CD4-positive, alpha-beta T cell treated with Interleukin-12 subunit alpha and Interleukin-12 subunit beta, for 1 hour (primary cell): Measurements from ENCODE around the gene LGR6.
"Not testable (repeated sequence)": the region's sequence is repeated elsewhere in the genome, so short reads cannot be mapped to it uniquely, and the experiment has no call there.

Experiments used
- DNase-seq: peaks from one replicate; pipeline ENCODE4 v3.0.0-alpha.2; 2020

The LGR6 gene

DNA sequence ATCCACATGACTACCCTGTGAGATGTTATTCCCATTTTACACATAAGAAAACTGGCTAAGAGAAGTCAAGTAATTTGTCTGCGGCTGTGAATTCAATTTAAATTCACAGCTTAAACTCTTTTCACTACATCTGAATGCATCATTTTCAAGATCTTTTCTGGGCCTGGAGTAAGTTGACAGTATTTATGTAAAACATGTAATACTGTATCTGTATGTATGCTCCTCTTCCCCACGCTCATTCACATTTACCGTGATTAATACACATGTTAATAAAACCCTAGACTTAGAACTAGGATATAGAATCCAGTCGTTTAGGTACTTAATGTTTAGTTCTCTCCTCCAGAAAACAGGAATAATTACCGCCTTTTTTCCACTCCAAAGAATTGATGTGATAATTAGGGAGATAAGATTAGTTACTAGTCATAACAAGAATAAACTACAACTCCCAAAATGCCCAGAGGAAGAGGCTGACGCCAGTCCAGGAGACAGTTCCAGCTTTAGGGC is 154.5 kb downstream of the LGR6 start:
- DNase-seq = no peak

DNA sequence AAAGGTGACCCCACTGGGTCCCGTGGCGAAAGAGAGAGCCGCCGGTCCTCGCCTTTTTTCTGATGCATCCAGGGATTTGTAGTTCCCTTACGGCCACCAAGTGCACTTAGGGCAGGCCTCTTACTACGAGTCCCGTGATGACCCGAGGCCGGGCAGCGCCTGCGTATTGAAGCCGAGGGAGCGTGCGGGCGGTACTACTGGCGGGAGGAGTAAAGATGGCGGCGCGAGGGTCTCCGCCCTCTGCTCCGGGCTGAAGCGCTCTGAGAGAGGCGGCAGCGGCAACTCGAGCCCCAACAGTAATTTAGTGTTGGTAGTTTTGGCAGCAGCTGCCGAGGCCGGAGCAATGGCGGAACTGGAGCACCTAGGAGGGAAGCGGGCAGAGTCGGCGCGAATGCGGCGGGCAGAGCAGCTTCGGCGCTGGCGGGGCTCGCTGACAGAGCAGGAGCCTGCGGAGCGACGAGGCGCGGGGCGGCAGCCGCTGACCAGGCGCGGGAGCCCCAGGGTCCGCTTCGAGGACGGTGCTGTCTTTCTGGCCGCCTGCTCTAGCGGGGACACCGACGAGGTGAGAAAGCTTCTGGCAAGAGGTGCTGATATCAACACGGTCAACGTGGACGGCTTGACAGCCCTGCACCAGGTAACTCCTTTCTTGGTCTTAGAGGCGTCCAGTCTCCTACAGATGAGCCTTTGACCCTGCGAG is 155.1 kb downstream of the LGR6 start, which contains the start of gene PPP1R12B:
Gene PPP1R12B, plus strand, starts transcription at position 191 of the 697 bp plus-strand sequence. Its CDS starts 153 bp downstream, at position 344.
- DNase-seq = peak; percentile 96

DNA sequence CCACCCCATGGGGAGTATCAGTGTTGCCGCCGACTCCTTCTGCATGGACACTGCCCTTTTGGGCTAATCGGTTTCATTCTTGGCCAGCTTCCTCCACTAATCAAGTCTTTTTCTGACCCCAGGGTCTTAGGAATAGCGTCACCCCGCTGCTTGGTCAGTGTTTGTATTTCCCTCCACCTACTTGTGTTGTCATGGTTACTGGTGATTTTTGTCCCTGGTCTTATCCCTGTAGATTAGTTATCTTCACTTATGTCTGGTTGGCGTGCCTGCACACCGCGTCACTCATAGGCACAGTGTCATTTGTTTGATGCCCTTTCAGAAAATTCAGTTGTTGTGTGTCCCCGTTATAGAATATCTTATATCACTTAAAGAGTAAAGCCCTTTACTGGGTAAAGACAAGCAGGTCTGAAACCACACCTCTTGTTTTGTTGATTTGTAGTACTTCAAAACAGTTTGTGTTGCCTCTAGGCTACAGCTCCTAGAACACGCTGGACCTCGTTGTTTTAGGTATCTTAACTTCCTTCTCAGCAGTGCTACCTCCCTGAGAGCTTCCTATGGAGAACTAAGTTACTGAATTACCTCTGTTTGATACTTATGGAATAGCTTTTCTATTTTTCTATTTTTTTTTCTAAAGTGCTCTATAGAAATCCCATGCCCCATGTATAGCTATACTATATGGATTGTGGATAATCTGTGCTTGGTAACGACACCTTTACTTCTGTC is 155.8 kb downstream of the LGR6 start:
- peak; percentile 24 for DNase-seq

GRCh38 chr1:202351725-202352124 is 158.1 kb downstream of the LGR6 start:
- no peak for DNase-seq

DNA sequence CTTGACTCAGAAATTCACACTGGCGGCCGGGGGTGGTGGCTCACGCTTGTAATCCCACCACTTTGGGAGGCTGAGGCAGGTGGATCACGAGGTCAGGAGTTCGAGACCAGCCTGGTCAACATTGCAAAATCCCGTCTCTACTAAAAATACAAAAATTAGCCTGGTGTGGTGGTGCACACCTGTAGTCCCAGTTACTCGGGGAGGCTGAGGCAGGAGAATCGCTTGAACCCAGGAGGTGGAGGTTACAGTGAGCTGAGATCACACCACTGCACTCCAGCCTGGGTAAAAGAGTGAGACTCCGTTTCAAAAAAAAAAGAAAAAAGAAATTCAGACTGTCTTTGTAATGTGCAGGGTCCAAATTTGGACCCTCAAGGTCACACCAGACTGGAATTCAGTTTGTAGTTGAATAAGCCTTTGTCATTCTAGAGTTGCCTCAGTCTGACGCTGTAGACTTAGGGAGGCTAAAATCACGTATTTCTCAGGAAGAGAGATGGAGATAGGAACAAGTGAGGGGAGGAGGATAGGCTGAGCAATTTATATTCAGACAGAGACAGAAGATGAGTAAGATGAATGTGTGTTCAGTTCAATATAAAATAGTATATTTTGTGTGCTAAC is 159.1 kb downstream of the LGR6 start:
- DNase-seq = not testable (repeated sequence)

DNA sequence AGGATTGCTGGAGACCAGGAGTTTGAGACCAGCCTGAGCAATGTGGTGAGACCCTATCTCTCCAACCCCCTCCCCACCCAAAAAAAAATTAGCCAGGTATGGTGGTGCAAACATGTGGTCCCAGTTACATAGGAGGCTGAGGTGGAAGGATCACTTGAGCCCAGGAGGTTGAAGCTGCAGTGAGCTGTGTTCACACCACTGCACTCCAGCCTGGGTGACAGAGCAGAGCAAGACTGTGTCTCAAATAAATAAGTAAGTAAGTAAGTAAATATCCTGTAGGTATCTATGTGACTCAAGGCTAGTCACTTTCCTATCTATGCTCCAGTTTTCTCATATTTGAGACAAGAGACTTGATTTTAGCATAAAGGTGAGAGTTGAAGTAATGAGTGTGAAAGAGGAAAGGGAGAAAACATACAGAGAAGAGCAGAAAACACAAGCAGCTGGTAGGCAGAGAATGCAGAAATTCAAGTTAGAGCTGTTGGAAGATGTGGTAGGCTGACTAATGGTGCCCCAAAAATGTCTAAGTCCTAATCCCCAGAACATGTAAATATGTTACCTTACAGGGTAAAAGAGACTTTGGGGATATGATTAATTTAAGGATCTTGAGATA is 162.4 kb downstream of the LGR6 start:
- no peak for DNase-seq

GRCh38 chr1:202357506-202357905 is 163.9 kb downstream of the LGR6 start:
- DNase-seq = no peak

- no peak for DNase-seq
These were observed 167.6 kb downstream of the LGR6 start for GRCh38 chr1:202361224-202361623.

DNA sequence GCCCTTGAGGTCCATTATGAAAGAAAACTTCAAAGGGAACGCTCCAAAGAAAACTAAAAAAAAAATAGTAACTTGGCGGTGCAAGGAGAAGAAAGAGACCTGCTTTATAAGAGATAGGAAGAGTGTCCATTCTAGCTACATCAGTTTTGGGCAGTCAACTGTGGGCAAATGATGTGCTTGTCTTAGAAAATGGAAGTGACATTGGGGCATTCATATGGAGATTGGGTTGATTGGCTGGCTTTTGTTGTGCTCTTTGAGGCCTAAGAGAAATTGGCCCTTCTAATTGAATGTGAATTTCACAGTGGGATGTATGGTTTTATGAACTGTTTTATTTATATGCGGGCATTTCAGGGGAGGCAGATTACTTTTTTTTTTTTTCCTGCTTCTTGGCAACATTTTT is 168.1 kb downstream of the LGR6 start:
- no peak for DNase-seq

DNA sequence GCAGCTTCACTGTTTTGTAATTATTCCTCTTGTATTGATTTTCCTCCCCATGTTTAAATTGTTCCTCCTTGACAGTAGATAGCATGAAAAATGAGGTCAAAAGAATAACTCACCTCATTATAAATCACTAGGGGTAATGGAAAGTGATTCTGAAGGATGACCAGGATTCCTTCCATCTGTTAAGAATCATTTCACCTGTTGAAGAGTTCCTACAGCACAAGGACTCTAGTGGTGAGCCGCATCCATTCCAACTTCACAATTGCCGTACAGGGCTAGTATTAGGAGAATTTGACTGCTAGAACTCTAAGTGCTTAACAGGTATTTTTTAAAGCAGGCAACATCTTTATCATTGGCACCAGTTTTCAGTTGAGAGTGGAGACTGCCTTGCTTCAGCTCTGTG is 168.6 kb downstream of the LGR6 start:
- no peak for DNase-seq

DNA sequence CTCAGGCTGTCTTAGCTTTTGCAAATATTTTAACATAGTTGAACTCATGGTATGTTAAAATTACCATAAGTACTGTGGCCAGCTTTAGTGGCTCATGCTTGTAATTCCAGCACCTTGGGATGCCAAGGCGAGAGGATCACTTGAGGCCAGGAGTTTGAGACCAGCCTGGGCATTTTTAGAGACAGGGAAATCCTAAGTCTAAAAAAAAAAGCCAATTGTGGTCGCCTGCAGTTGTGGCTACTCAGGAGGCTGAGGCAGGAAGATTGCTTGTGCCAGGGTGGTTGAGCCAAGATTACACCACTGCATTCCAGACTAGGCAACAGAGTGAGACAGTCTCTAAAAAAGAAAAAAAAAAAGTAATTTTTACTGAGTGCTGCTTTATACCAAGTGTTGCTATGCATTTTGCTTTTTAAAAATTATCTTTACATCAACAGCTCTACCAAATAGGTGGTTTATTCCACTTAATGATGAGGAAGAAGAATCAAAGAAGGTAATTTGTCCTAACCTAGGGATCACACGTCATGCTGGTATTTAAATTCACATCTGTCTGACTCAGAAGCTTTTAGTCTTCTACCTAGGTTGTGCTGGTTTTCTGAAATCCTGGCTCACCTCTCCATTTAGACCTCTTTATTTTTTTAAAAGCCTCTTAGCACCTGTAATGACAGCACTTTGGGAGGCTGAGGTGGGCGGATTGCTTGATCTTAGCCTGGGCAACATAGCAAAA is 171.7 kb downstream of the LGR6 start:
- no peak for DNase-seq

DNA sequence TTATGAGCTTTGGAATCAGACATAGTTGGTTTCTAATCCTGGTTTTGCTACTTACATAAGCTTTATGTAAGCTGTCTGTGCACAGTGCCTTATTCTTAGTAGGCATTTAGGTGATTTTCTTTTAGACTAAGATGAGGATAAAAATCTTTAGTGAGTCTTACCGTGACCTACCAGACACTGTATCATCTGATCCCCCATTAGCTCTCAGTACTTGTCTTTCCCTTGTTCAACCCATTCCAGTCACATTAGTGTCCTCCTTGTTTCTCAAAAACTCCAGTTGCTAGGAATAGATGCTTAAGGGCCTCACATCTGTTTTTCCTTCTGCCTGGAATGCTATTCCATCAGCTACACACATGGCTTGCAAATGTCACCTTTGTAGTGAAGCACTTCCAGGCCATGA is 173.7 kb downstream of the LGR6 start:
- DNase-seq = no peak
